H1 (cell line): ENCODE results near the gene TTBK1. TPM values are rescaled to one million over a fixed set of nuclear protein-coding genes. Genes with fewer than 3 reads are reported as not detected.

Experiments used
- CTCF ChIA-PET: fragments of 300-600 bp; sonication (Branson Sonifier 250); formaldehyde crosslinking; loops from one replicate; lab custom pipeline; 2021; ENCODE audit not compliant: partially characterized antibody; lab: Charles Lee
- POLR2A ChIA-PET: fragments of 300-600 bp; sonication (Branson Sonifier 250); formaldehyde crosslinking; loops from one replicate; lab custom pipeline; 2021; ENCODE audit warnings: inconsistent platforms; ENCODE audit not compliant: partially characterized antibody; lab: Charles Lee
- DNase-seq, 2 experiments: peaks; one replicate each; pipeline versions ENCODE4 v3.0.0 to v3.0.0-alpha.2; 2010 to 2022; ENCODE audit warnings: low spot score in 2 of 2, low read depth in 1 of 2, mixed read lengths in 1 of 2
- FAIRE-seq: peaks from 2 replicates; lab custom pipeline; 2011; peaks lifted over from hg19 to GRCh38; lab: Jason Lieb, UNC
- H2AFZ ChIP-seq: 2 replicates; pipeline ENCODE4 v1.8.1; 2012; ENCODE audit warnings: low read length, inconsistent platforms
- H2AK5ac ChIP-seq: 2 replicates; pipeline ENCODE4 v1.6.1; 2013; ENCODE audit warnings: low read depth, low read length
- H2BK120ac ChIP-seq: replicated peaks from 2 replicates; pipeline ENCODE3; 2013; ENCODE audit warnings: low read depth, low read length, inconsistent platforms
- H2BK12ac ChIP-seq: 2 replicates; pipeline ENCODE4 v1.6.1; 2013; ENCODE audit warnings: low read depth, low read length
- H2BK15ac ChIP-seq: 2 replicates; pipeline ENCODE4 v1.6.1; 2013; ENCODE audit warnings: low read length
- H2BK20ac ChIP-seq: 2 replicates; pipeline ENCODE4 v1.6.1; 2013; ENCODE audit warnings: low read length
- H2BK5ac ChIP-seq: 2 replicates; pipeline ENCODE4 v1.6.1; 2013; ENCODE audit warnings: low read depth, low read length
- H3K14ac ChIP-seq: 2 replicates; pipeline ENCODE4 v1.6.1; 2013; ENCODE audit warnings: inconsistent platforms; ENCODE audit not compliant: insufficient read length
- H3K18ac ChIP-seq: 2 replicates; pipeline ENCODE4 v1.6.1; 2013; ENCODE audit warnings: low read length; ENCODE audit errors: extremely low read depth
- H3K23ac ChIP-seq: 2 replicates; pipeline ENCODE4 v1.6.1; 2013; ENCODE audit warnings: inconsistent platforms; ENCODE audit not compliant: insufficient read length
- H3K23me2 ChIP-seq: 2 replicates; pipeline ENCODE4 v1.6.1; 2013; ENCODE audit warnings: low read depth, low read length
- H3K27ac ChIP-seq: 2 replicates; pipeline ENCODE4 v1.6.1; 2011; ENCODE audit warnings: low read depth, low read length, inconsistent platforms
- H3K27me3 ChIP-seq, 4 experiments: replicated peaks in 1 of 4; 1 replicate in 1 of 4; 2 replicates in 3 of 4; pipeline versions ENCODE4 v1.6.1 to v1.8.1; 2011 to 2013; ENCODE audit warnings: low read length in 3 of 4, mild to moderate bottlenecking in 3 of 4, inconsistent platforms in 2 of 4, mixed read lengths in 2 of 4, moderate library complexity in 1 of 4; ENCODE audit not compliant: control insufficient read depth in 3 of 4, insufficient read depth in 3 of 4; ENCODE audit errors: extremely low read depth in 1 of 4
- H3K36me3 ChIP-seq, 4 experiments: 2 replicates each; pipeline versions ENCODE4 v1.6.1 to v1.8.1; 2011 to 2013; ENCODE audit warnings: mild to moderate bottlenecking in 4 of 4, low read length in 3 of 4, moderate library complexity in 2 of 4, control low read depth in 1 of 4, inconsistent platforms in 1 of 4; ENCODE audit not compliant: insufficient read depth in 4 of 4, control insufficient read depth in 2 of 4
- H3K4ac ChIP-seq: replicated peaks from 2 replicates; pipeline ENCODE3; 2013; ENCODE audit warnings: low read length, low read depth, mixed read lengths, inconsistent platforms; ENCODE audit not compliant: insufficient read length
- H3K4me1 ChIP-seq, 4 experiments: replicated peaks in 1 of 4; 1 replicate in 1 of 4; 2 replicates in 3 of 4; pipeline versions ENCODE4 v1.6.1 to v1.8.1; 2011 to 2013; ENCODE audit warnings: low read length in 3 of 4, inconsistent platforms in 2 of 4, mixed read lengths in 1 of 4; ENCODE audit not compliant: insufficient read depth in 4 of 4, control insufficient read depth in 3 of 4
- H3K4me2 ChIP-seq, 2 experiments: 2 replicates each; pipeline versions ENCODE4 v1.6.1 to v1.8.1; 2011 to 2013; ENCODE audit warnings: low read depth in 2 of 2, low read length in 2 of 2, control low read depth in 1 of 2, inconsistent platforms in 1 of 2, mild to moderate bottlenecking in 1 of 2; ENCODE audit not compliant: insufficient read depth in 1 of 2
- H3K4me3 ChIP-seq, 4 experiments: fragments of 200-600, 300-600 bp in 1 of 4; sonication (generic), shearing (Covaris generic), sonication (Bioruptor Twin) in 1 of 4; 2 replicates each; pipeline versions ENCODE4 v1.5.1 to v1.8.1; 2011 to 2016; ENCODE audit warnings: low read length in 4 of 4, low read depth in 3 of 4, control low read depth in 2 of 4, inconsistent platforms in 2 of 4, mild to moderate bottlenecking in 2 of 4, mixed read lengths in 1 of 4, moderate library complexity in 1 of 4; ENCODE audit not compliant: insufficient read depth in 2 of 4; ENCODE audit errors: extremely low read depth in 1 of 4
- H3K56ac ChIP-seq: replicated peaks from 2 replicates; pipeline ENCODE3; 2013; ENCODE audit warnings: low read depth, mild to moderate bottlenecking, mixed read lengths, low read length, inconsistent platforms; ENCODE audit not compliant: insufficient read length
- H3K79me1 ChIP-seq: 2 replicates; pipeline ENCODE4 v1.6.1; 2013; ENCODE audit warnings: low read depth, low read length, control low read depth
- H3K79me2 ChIP-seq, 2 experiments: 2 replicates each; pipeline versions ENCODE4 v1.6.1 to v1.8.1; 2012 to 2013; ENCODE audit warnings: low read length in 2 of 2, mild to moderate bottlenecking in 2 of 2, inconsistent platforms in 1 of 2; ENCODE audit not compliant: insufficient read depth in 2 of 2, control insufficient read depth in 1 of 2
- H3K9ac ChIP-seq, 4 experiments: replicated peaks in 1 of 4; 1 replicate in 1 of 4; 2 replicates in 3 of 4; pipeline versions ENCODE4 v1.6.1 to v1.8.1; 2011 to 2013; ENCODE audit warnings: low read depth in 3 of 4, low read length in 3 of 4, control low read depth in 2 of 4, mild to moderate bottlenecking in 2 of 4, moderate library complexity in 2 of 4, inconsistent platforms in 1 of 4; ENCODE audit errors: extremely low read depth in 1 of 4
- H3K9me3 ChIP-seq, 2 experiments: 2 replicates each; pipeline versions ENCODE4 v1.6.1 to v1.8.1; 2012 to 2013; ENCODE audit warnings: mild to moderate bottlenecking in 2 of 2, moderate library complexity in 2 of 2, control low read depth in 1 of 2, inconsistent platforms in 1 of 2, low read depth in 1 of 2, low read length in 1 of 2, mixed read lengths in 1 of 2; ENCODE audit not compliant: insufficient read depth in 2 of 2
- H4K20me1 ChIP-seq, 2 experiments: replicated peaks in 1 of 2; 2 replicates each; pipeline versions ENCODE3 to v1.8.1; 2011 to 2013; ENCODE audit warnings: inconsistent platforms in 2 of 2, low read length in 2 of 2, mild to moderate bottlenecking in 1 of 2; ENCODE audit not compliant: insufficient read depth in 2 of 2, control insufficient read depth in 1 of 2
- H4K5ac ChIP-seq: 2 replicates; pipeline ENCODE4 v1.6.1; 2013; ENCODE audit warnings: low read length, low read depth, mixed read lengths, inconsistent platforms; ENCODE audit not compliant: insufficient read length
- H4K8ac ChIP-seq: 2 replicates; pipeline ENCODE4 v1.8.0; 2013; ENCODE audit warnings: mild to moderate bottlenecking, moderate library complexity, low read length, inconsistent platforms; ENCODE audit not compliant: insufficient read depth; ENCODE audit errors: extremely low read depth
- H4K91ac ChIP-seq: replicated peaks from 2 replicates; pipeline ENCODE3; 2013; ENCODE audit warnings: low read length, mixed read lengths, inconsistent platforms; ENCODE audit not compliant: insufficient read length
- CTCF ChIP-seq, 3 experiments: IDR thresholded peaks; 1 replicate in 2 of 3; 2 replicates in 1 of 3; pipeline versions ENCODE4 v1.5.1 to v1.6.1; 2011; ENCODE audit warnings: low read length in 3 of 3, mild to moderate bottlenecking in 3 of 3, inconsistent platforms in 2 of 3, low read depth in 1 of 3, moderate library complexity in 1 of 3; ENCODE audit not compliant: insufficient read depth in 1 of 3; ENCODE audit errors: control extremely low read depth in 1 of 3
- FOSL1 ChIP-seq: IDR thresholded peaks from 2 replicates; pipeline ENCODE4 v1.6.1; 2011; ENCODE audit warnings: mild to moderate bottlenecking, low read depth, low read length, moderate library complexity; ENCODE audit not compliant: insufficient read depth
- GABPA ChIP-seq: IDR thresholded peaks from 2 replicates; pipeline ENCODE4 v1.6.1; 2011; ENCODE audit warnings: mild to moderate bottlenecking, low read length, moderate library complexity, borderline replicate concordance; ENCODE audit not compliant: insufficient read depth
- HDAC2 ChIP-seq, 2 experiments: fragments of 300-600 bp in 1 of 2; sonication (generic) in 1 of 2; IDR thresholded peaks; 2 replicates each; pipeline ENCODE4 v1.6.1; 2011 to 2012; ENCODE audit warnings: low read depth in 2 of 2, low read length in 2 of 2, mild to moderate bottlenecking in 2 of 2, moderate library complexity in 2 of 2, borderline replicate concordance in 1 of 2, inconsistent platforms in 1 of 2
- KDM5A ChIP-seq: fragments of 200-600 bp; IDR thresholded peaks from 2 replicates; pipeline ENCODE4 v1.7.1; 2012; ENCODE audit warnings: mild to moderate bottlenecking, low read length, inconsistent platforms, mixed read lengths
- POLR2A ChIP-seq, 2 experiments: IDR thresholded peaks; 1 replicate in 1 of 2; 2 replicates in 1 of 2; pipeline ENCODE4 v1.6.1; 2011; ENCODE audit warnings: low read depth in 2 of 2, low read length in 2 of 2, mild to moderate bottlenecking in 2 of 2; ENCODE audit errors: control extremely low read depth in 1 of 2
- POLR2AphosphoS5 ChIP-seq: IDR thresholded peaks from 2 replicates; pipeline ENCODE4 v1.6.1; 2011; ENCODE audit warnings: low read depth, low read length
- RNF2 ChIP-seq: fragments of 200-900, 300-1000 bp; sonication (generic); IDR thresholded peaks from 2 replicates; pipeline ENCODE4 v1.7.1; 2016; ENCODE audit warnings: borderline replicate concordance, low read depth, mild to moderate bottlenecking, antibody characterized with exemption, low read length; ENCODE audit not compliant: poor library complexity, severe bottlenecking; ENCODE audit errors: missing control alignments
- SUZ12 ChIP-seq: fragments of 200-600 bp; sonication (generic); IDR thresholded peaks from 2 replicates; pipeline ENCODE4 v1.6.1; 2012; ENCODE audit warnings: mild to moderate bottlenecking, inconsistent platforms, low read length, moderate library complexity, mixed read lengths
- TCF12 ChIP-seq: IDR thresholded peaks from 2 replicates; pipeline ENCODE4 v1.6.1; 2011; ENCODE audit warnings: low read depth, mild to moderate bottlenecking, low read length
- YY1 ChIP-seq: IDR thresholded peaks from 2 replicates; pipeline ENCODE4 v1.6.1; 2011; ENCODE audit warnings: low read depth, mild to moderate bottlenecking, low read length
- WGBS, 2 experiments: shearing (Covaris generic) in 1 of 2; methylation state at CpG; one replicate each; pipeline versions ENCODE4 v1.1.6 to v1.1.7; 2013 to 2015; ENCODE audit warnings: low lambda C conversion rate in 2 of 2, mixed read lengths in 2 of 2, inconsistent platforms in 1 of 2, low coverage in 1 of 2, missing lambda C conversion rate in 1 of 2; ENCODE audit not compliant: insufficient replicate concordance in 2 of 2, insufficient coverage in 1 of 2, insufficient read length in 1 of 2; ENCODE audit errors: extremely low coverage in 1 of 2, missing lambda C conversion rate in 1 of 2; 5-methylcytosine and 5-hydroxymethylcytosine counted together
- polyA plus RNA-seq, 7 experiments: library from polyadenylated mRNA; depleted of rRNA in 3 of 7; stranded (reverse) in 5 of 7; unstranded in 2 of 7; fragments of >200 nt in 5 of 7; fragments of 200-250 nt in 2 of 7; gene quantifications; 1 replicate in 5 of 7; 2 replicates in 1 of 7; 4 replicates in 1 of 7; pipeline versions ENCODE4 v1.2.1 to v1.2.3, GENCODE V29; 2011 to 2013; ENCODE audit warnings: missing spikeins in 2 of 7, mixed read lengths in 2 of 7
- total RNA-seq: library from RNA; stranded (reverse); fragmentation: NEBNext Ultra II Directional; extraction: Animal tissue kit (Norgen Biotek cat#: 25700); gene quantifications from 2 replicates; pipeline ENCODE4 v1.2.1, GENCODE V29; 2021

Gene TTBK1
- total and polyA plus RNA-seq, 2 of the 8 experiments (the other 6 are each of a cell fraction or from before 2014, with no cell fraction given), result 0.53 to 1.6 TPM

GRCh38 chr6:43306086-43306485 lies 62.8 kb downstream of the TTBK1 start:
- H3K36me3 ChIP-seq, result peaks cover 0 to 5% (median 3%) of the 10 kb centered on the region in 4 experiments; a peak in 2 of 8 replicates
- H2BK5ac ChIP-seq, result no peak overlapping the region
- no peak overlapping the region for H3K4me2 ChIP-seq
- 92% methylated on average over 7 of the region's 7 CpGs; no CpG with 5 or more reads in 1 of the 2 experiments for WGBS, 2 experiments
- H3K9me3 ChIP-seq, result no peaks in the 10 kb centered on the region
- H3K23ac ChIP-seq, result no peak overlapping the region
- H4K20me1 ChIP-seq, result no peaks in the 10 kb centered on the region
- ChIA-PET CTCF (interaction anchor here (2.1 to 5.4 kb wide), 4 partner anchors 7 to 190 kb away, joined by 5 to 23 read pairs (median 14); partner anchors contain the start of gene SLC22A7), POLR2A (interaction anchor here (2.2 kb wide), 1 partner anchor 10 kb away, joined by 5 read pairs; no protein-coding TSS in a partner anchor)
- no peak overlapping the region for H3K18ac ChIP-seq
- peaks cover 8% of the 10 kb centered on the region for H3K23me2 ChIP-seq
- H2AFZ ChIP-seq, result no peak overlapping the region
- no peak overlapping the region for H2BK12ac ChIP-seq
- DNase-seq (no peak), FAIRE-seq (no peak)
- no peak overlapping the region for H4K5ac ChIP-seq
- no peak overlapping the region for H2BK20ac ChIP-seq
- H3K56ac ChIP-seq, result no peak overlapping the region
- no peak overlapping the region for H2AK5ac ChIP-seq
- no peak overlapping the region for H2BK120ac ChIP-seq
- H3K27ac ChIP-seq, result no peak overlapping the region
- no peaks in the 10 kb centered on the region for H3K79me2 ChIP-seq
- no peak overlapping the region for H3K14ac ChIP-seq
- no peak overlapping the region for H3K4ac ChIP-seq
- H3K4me3 ChIP-seq, result no peak overlapping the region
- 0 out of 7 replicates have a peak, but pooled peaks cover 0 to 2% (median 0%) of the 10 kb centered on the region in 4 experiments for H3K27me3 ChIP-seq
- no peak overlapping the region for H4K8ac ChIP-seq
- H3K9ac ChIP-seq, result no peak overlapping the region
- H4K91ac ChIP-seq, result no peak overlapping the region
- H3K79me1 ChIP-seq, result no peaks in the 10 kb centered on the region
- H2BK15ac ChIP-seq, result no peak overlapping the region
- peaks cover 8 to 15% (median 9%) of the 10 kb centered on the region in 4 experiments for H3K4me1 ChIP-seq
- TF ChIP-seq RNF2 (no peak), TCF12 (no peak), KDM5A (no peak), HDAC2 (IDR thresholded peaks at IDR 0.05; ENCODE audit: borderline replicate concordance in 1 of 2, low read depth in 2 of 2, low read length in 2 of 2) (no peak), POLR2A (IDR thresholded peaks at IDR 0.05; ENCODE audit: control extremely low read depth in 1 of 2, low read depth in 2 of 2, low read length in 2 of 2) (no peak), GABPA (no peak), YY1 (no peak), FOSL1 (no peak), SUZ12 (no peak), CTCF (IDR thresholded peaks at IDR 0.05; ENCODE audit: control extremely low read depth in 1 of 3, insufficient read depth in 1 of 3, low read depth in 1 of 3, low read length in 3 of 3) (no peak), POLR2AphosphoS5 (no peak)
